Measurements from ENCODE around the gene LMNTD2.

DNA sequence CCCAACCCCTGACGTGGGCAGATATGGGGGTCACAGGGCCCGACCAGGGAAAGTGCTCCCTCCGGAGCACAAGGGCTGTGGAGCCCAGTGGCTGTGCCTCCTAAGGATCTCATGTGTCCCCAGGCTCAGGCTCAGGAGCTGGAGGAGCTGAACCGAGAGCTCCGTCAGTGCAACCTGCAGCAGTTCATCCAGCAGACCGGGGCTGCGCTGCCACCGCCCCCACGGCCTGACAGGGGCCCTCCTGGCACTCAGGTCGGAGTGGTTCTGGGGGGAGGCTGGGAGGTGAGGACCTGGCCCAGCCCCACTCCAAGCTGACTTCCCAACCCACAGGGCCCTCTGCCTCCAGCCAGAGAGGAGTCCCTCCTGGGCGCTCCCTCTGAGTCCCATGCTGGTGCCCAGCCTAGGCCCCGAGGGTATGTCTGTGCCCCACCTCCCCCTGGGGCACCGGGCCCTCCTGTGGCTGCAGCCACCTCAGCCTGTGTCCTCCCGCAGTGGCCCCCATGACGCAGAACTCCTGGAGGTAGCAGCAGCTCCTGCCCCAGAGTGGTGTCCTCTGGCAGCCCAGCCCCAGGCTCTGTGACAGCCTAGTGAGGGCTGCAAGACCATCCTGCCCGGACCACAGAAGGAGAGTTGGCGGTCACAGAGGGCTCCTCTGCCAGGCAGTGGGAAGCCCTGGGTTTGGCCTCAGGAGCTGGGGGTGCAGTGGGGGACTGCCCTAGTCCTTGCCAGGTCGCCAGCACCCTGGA is 2.7 kb upstream of the LMNTD2 start:
- TF ChIP-seq, protein P1, sequence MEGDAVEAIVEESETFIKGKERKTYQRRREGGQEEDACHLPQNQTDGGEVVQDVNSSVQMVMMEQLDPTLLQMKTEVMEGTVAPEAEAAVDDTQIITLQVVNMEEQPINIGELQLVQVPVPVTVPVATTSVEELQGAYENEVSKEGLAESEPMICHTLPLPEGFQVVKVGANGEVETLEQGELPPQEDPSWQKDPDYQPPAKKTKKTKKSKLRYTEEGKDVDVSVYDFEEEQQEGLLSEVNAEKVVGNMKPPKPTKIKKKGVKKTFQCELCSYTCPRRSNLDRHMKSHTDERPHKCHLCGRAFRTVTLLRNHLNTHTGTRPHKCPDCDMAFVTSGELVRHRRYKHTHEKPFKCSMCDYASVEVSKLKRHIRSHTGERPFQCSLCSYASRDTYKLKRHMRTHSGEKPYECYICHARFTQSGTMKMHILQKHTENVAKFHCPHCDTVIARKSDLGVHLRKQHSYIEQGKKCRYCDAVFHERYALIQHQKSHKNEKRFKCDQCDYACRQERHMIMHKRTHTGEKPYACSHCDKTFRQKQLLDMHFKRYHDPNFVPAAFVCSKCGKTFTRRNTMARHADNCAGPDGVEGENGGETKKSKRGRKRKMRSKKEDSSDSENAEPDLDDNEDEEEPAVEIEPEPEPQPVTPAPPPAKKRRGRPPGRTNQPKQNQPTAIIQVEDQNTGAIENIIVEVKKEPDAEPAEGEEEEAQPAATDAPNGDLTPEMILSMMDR (IDR thresholded peaks at IDR 0.05; ENCODE audit: insufficient read depth, low read length, poor library complexity, severe bottlenecking) = no peak
- no peak for TF ChIP-seq EZH2phosphoT487 (conservative IDR thresholded peaks at IDR 0.05; ENCODE audit: low read length)
